NCI-H2227 (cell line): Measurements from ENCODE around the gene LITAF.
"Not testable (repeated sequence)": the region's sequence is repeated elsewhere in the genome, so short reads cannot be mapped to it uniquely, and the experiment has no call there.

Experiments used
- DNase-seq: peaks from one replicate; lab custom pipeline; 2025; ENCODE audit not compliant: unreplicated experiment; lab: John Stamatoyannopoulos, UW

The LITAF gene

GRCh38 chr16:11576427-11577289, 10.1 kb downstream of the LITAF start:
- no peak for DNase-seq

GRCh38 chr16:11575223-11575589, 11.5 kb downstream of the LITAF start:
- no peak for DNase-seq

GRCh38 chr16:11572301-11572995, 14.3 kb downstream of the LITAF start:
- peak; percentile 24 for DNase-seq

GRCh38 chr16:11571549-11571948, 15.2 kb downstream of the LITAF start:
- no peak for DNase-seq

- DNase-seq, result no peak
Observed at GRCh38 chr16:11570806-11571205, 15.9 kb downstream of the LITAF start.

GRCh38 chr16:11570258-11570657, 16.5 kb downstream of the LITAF start:
- DNase-seq, result no peak

- no peak for DNase-seq
Observed at GRCh38 chr16:11566398-11566797, 20.3 kb downstream of the LITAF start.

- DNase-seq, result no peak
Observed at GRCh38 chr16:11565665-11566064, 21.1 kb downstream of the LITAF start.

GRCh38 chr16:11564046-11564926, 22.4 kb downstream of the LITAF start:
- no peak for DNase-seq

GRCh38 chr16:11563493-11564040, 23.2 kb downstream of the LITAF start:
- DNase-seq, result no peak

- no peak for DNase-seq
Observed at GRCh38 chr16:11562941-11563340, 23.8 kb downstream of the LITAF start.

- no peak for DNase-seq
Observed at GRCh38 chr16:11562411-11562810, 24.3 kb downstream of the LITAF start.

GRCh38 chr16:11561856-11562255, 24.9 kb downstream of the LITAF start:
- no peak for DNase-seq

- no peak for DNase-seq
Observed at GRCh38 chr16:11561454-11561805, 25.3 kb downstream of the LITAF start.

GRCh38 chr16:11560701-11561453, 25.8 kb downstream of the LITAF start:
- no peak for DNase-seq

- DNase-seq, result not testable (repeated sequence)
Observed at GRCh38 chr16:11558308-11558823, 28.4 kb downstream of the LITAF start.

GRCh38 chr16:11557801-11558200, 28.9 kb downstream of the LITAF start:
- DNase-seq, result no peak

GRCh38 chr16:11556945-11557720, 29.6 kb downstream of the LITAF start:
- DNase-seq, result no peak

- no peak for DNase-seq
Observed at GRCh38 chr16:11556214-11556819, 30.4 kb downstream of the LITAF start.
